GM12873 (cell line): ENCODE results near the gene CHCHD4.

Experiments used
- CTCF ChIP-seq: IDR thresholded peaks from 2 replicates; pipeline ENCODE4 v1.5.1; 2012; ENCODE audit warnings: low read depth, mild to moderate bottlenecking, moderate library complexity, low read length, control low read depth; ENCODE audit not compliant: insufficient read depth; ENCODE audit errors: missing control alignments

The CHCHD4 gene

GRCh38 chr3:14148041-14148985 is 23.6 kb upstream of the CHCHD4 start:
- peak; percentile 22 for TF ChIP-seq CTCF

- TF ChIP-seq CTCF, result no peak
Measured at GRCh38 chr3:14147617-14148016, 22.9 kb upstream of the CHCHD4 start.

GRCh38 chr3:14147066-14147435 is 22.4 kb upstream of the CHCHD4 start:
- TF ChIP-seq CTCF, result no peak

GRCh38 chr3:14146381-14147065 is 21.9 kb upstream of the CHCHD4 start:
- no peak for TF ChIP-seq CTCF

- peak; percentile 16 for TF ChIP-seq CTCF
Measured at GRCh38 chr3:14145670-14146380, 21.2 kb upstream of the CHCHD4 start.

- no peak for TF ChIP-seq CTCF
Measured at GRCh38 chr3:14145236-14145635, 20.6 kb upstream of the CHCHD4 start.
